ENCODE measurements around the gene SLCO2B1. TPM values are rescaled to one million over a fixed set of nuclear protein-coding genes. Genes with fewer than 3 reads are reported as not detected.

Gene SLCO2B1
- total RNA-seq, 1 donor from 2014 or later: 19.2 TPM

DNA sequence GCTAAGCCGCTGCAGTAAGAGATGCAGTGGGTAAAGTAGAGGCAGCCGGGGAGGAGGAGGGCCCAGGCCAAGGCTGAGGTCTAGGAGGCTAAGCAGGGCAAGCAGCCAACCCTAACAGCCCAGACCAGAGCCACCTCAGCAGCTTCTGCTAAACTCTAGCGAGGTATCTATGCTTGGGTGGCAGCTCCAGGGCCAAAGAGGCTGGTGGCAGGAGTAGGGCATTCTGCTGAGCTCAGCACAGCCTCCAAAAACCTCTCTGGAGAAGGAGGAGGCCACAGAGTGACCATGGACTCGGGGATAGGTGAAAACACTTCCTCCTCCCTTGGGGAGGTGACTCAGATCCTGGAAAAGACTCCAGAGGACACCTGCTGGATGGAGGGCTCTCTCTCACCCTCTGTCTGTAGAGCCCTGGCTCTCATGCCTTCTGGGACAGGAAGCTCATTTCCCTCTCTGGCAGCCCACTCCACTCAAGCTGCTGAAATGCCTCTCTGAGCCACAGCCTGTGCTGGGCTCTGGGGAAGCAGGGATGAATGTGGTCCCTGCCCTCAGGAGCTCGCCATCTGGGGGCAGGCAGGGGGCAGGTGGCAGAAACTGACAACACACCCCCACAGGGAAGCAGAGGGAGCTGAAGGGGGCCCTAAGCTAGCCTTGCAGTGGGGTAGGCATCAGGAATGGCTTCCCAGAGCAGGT, 73.2 kb downstream of the SLCO2B1 start:
- TF ChIP-seq, protein P1, sequence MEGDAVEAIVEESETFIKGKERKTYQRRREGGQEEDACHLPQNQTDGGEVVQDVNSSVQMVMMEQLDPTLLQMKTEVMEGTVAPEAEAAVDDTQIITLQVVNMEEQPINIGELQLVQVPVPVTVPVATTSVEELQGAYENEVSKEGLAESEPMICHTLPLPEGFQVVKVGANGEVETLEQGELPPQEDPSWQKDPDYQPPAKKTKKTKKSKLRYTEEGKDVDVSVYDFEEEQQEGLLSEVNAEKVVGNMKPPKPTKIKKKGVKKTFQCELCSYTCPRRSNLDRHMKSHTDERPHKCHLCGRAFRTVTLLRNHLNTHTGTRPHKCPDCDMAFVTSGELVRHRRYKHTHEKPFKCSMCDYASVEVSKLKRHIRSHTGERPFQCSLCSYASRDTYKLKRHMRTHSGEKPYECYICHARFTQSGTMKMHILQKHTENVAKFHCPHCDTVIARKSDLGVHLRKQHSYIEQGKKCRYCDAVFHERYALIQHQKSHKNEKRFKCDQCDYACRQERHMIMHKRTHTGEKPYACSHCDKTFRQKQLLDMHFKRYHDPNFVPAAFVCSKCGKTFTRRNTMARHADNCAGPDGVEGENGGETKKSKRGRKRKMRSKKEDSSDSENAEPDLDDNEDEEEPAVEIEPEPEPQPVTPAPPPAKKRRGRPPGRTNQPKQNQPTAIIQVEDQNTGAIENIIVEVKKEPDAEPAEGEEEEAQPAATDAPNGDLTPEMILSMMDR (IDR thresholded peaks at IDR 0.05): no peak
- H3K4me3 Mint-ChIP-seq (ENCODE audit: unreplicated experiment): no peak overlapping the region
- H3K36me3 Mint-ChIP-seq (ENCODE audit: low read depth): no peaks in the 10 kb centered on the region
- H3K4me1 Mint-ChIP-seq (ENCODE audit: low read depth): no peaks in the 10 kb centered on the region
- H3K27ac Mint-ChIP-seq (ENCODE audit: unreplicated experiment): no peak overlapping the region
- peaks cover 26% of the 10 kb centered on the region for H3K27me3 Mint-ChIP-seq (ENCODE audit: low read depth)
- no peaks in the 10 kb centered on the region for H3K9me3 Mint-ChIP-seq (ENCODE audit: low read depth)
- DNase-seq (ENCODE audit: low spot score): peak; percentile 67

GRCh38 chr11:75225794-75226193, 74.9 kb downstream of the SLCO2B1 start:
- TF ChIP-seq, protein P1 (IDR thresholded peaks at IDR 0.05): no peak

DNA sequence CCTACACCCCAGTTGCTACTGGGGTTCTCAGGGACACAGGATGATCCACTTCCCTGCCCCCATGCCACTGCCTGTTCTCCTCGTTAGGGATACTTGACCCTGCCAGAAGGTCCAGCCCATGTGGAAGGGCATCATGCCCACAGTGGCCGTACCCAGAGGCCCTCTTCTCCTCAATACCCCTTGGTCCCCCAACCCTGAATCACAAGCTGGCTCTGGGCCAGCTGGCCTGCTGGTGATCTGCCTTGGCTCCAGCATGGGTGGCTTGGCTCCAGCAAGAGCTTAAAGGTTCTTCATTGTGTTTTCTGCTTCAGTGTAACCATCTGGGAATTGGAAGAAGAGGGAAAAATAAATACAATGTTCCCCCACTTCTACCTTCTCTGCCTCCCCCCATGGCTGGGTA, 78.6 kb downstream of the SLCO2B1 start:
- H3K27me3 Mint-ChIP-seq (ENCODE audit: low read depth): peaks cover 35% of the 10 kb centered on the region
- DNase-seq (ENCODE audit: low spot score): no peak
- H3K36me3 Mint-ChIP-seq (ENCODE audit: low read depth): no peaks in the 10 kb centered on the region
- H3K4me1 Mint-ChIP-seq (ENCODE audit: low read depth): peaks cover 4% of the 10 kb centered on the region
- TF ChIP-seq, protein P1 (IDR thresholded peaks at IDR 0.05): no peak
- peaks cover 2% of the 10 kb centered on the region for H3K9me3 Mint-ChIP-seq (ENCODE audit: low read depth)
- no peak overlapping the region for H3K27ac Mint-ChIP-seq (ENCODE audit: unreplicated experiment)
- no peak overlapping the region for H3K4me3 Mint-ChIP-seq (ENCODE audit: unreplicated experiment)

More at GRCh38 chr11:75225794-75226193, 74.9 kb downstream of the SLCO2B1 start:
- H3K4me3 Mint-ChIP-seq (ENCODE audit: unreplicated experiment): no peak overlapping the region
- DNase-seq (ENCODE audit: low spot score): peak; percentile 67
- H3K9me3 Mint-ChIP-seq (ENCODE audit: low read depth): no peaks in the 10 kb centered on the region
- H3K4me1 Mint-ChIP-seq (ENCODE audit: low read depth): no peaks in the 10 kb centered on the region
- peaks cover 29% of the 10 kb centered on the region for H3K27me3 Mint-ChIP-seq (ENCODE audit: low read depth)
- H3K27ac Mint-ChIP-seq (ENCODE audit: unreplicated experiment): no peak overlapping the region
- H3K36me3 Mint-ChIP-seq (ENCODE audit: low read depth): no peaks in the 10 kb centered on the region

GRCh38 chr11:75230621-75231020, 79.7 kb downstream of the SLCO2B1 start:
- Mint-ChIP-seq H3K9me3 (ENCODE audit: low read depth) (peaks cover 2% of the 10 kb centered on the region), H3K27ac (ENCODE audit: unreplicated experiment) (no peak overlapping the region), H3K4me1 (ENCODE audit: low read depth) (peaks cover 5% of the 10 kb centered on the region), H3K36me3 (ENCODE audit: low read depth) (no peaks in the 10 kb centered on the region), H3K4me3 (ENCODE audit: unreplicated experiment) (no peak overlapping the region), H3K27me3 (ENCODE audit: low read depth) (peaks cover 24% of the 10 kb centered on the region)
- no peak for DNase-seq (ENCODE audit: low spot score)
- TF ChIP-seq, protein P1 (IDR thresholded peaks at IDR 0.05): no peak

GRCh38 chr11:75233754-75234172, 82.9 kb downstream of the SLCO2B1 start:
- no peak for DNase-seq (ENCODE audit: low spot score)
- H3K9me3 Mint-ChIP-seq (ENCODE audit: low read depth): peaks cover 2% of the 10 kb centered on the region
- peaks cover 22% of the 10 kb centered on the region for H3K27me3 Mint-ChIP-seq (ENCODE audit: low read depth)
- peaks cover 12% of the 10 kb centered on the region for H3K4me1 Mint-ChIP-seq (ENCODE audit: low read depth)
- TF ChIP-seq, protein P1 (IDR thresholded peaks at IDR 0.05): no peak
- no peaks in the 10 kb centered on the region for H3K36me3 Mint-ChIP-seq (ENCODE audit: low read depth)
- H3K4me3 Mint-ChIP-seq (ENCODE audit: unreplicated experiment): no peak overlapping the region
- H3K27ac Mint-ChIP-seq (ENCODE audit: unreplicated experiment): no peak overlapping the region

Measured in chondrocyte (in vitro differentiated cells).